SK-N-SH treated with all-trans-retinoic acid at 6 μM for 48 hours (cell line): Measurements from ENCODE around the gene RALGPS1.

Source experiments
- ATAC-seq: fragments of 200-7000 bp; cut with Tn5 transposase; 3 replicates; pipeline ENCODE4 v1.9.1; 2020; ENCODE audit warnings: mild to moderate bottlenecking, moderate library complexity
- ARNTL ChIP-seq: fragments of 450-650 bp; formaldehyde crosslinking; IDR thresholded peaks from 2 replicates; pipeline ENCODE4 v1.5.0; 2020; ENCODE audit warnings: low read depth, mild to moderate bottlenecking, moderate library complexity, borderline replicate concordance
- BACH2 ChIP-seq: fragments of 250-450 bp; sonication (Bioruptor Pico); IDR thresholded peaks from 2 replicates; pipeline ENCODE4 v1.9.0; 2021; ENCODE audit warnings: mild to moderate bottlenecking, borderline replicate concordance
- CREB5 ChIP-seq: fragments of 250-450 bp; sonication (Bioruptor Pico); IDR thresholded peaks from 2 replicates; pipeline ENCODE4 v1.5.1; 2020; ENCODE audit warnings: low read depth, mild to moderate bottlenecking, moderate library complexity
- CSDC2 ChIP-seq: fragments of 250-450 bp; sonication (Bioruptor Pico); IDR thresholded peaks from 2 replicates; pipeline ENCODE4 v1.5.0; 2020; ENCODE audit warnings: mild to moderate bottlenecking, moderate library complexity
- CSRNP3 ChIP-seq: fragments of 250-450 bp; sonication (Bioruptor Pico); IDR thresholded peaks from 2 replicates; pipeline ENCODE4 v1.5.1; 2021; ENCODE audit warnings: mild to moderate bottlenecking, moderate library complexity
- GLIS3 ChIP-seq: fragments of 250-450 bp; sonication (Bioruptor Pico); IDR thresholded peaks from 2 replicates; pipeline ENCODE4 v1.5.0; 2020; ENCODE audit warnings: mild to moderate bottlenecking, moderate library complexity
- ISL1 ChIP-seq: fragments of 250-450 bp; sonication (Bioruptor Pico); IDR thresholded peaks from 2 replicates; pipeline ENCODE4 v2.1.2; 2022; ENCODE audit warnings: mild to moderate bottlenecking, moderate library complexity
- PATZ1 ChIP-seq: fragments of 250-450 bp; sonication (Bioruptor Pico); IDR thresholded peaks from 2 replicates; pipeline ENCODE4 v1.8.0; 2020; ENCODE audit warnings: mild to moderate bottlenecking, moderate library complexity, borderline replicate concordance
- PPARA ChIP-seq: fragments of 250-450 bp; sonication (Bioruptor Pico); IDR thresholded peaks from 2 replicates; pipeline ENCODE4 v1.5.0; 2020; ENCODE audit warnings: mild to moderate bottlenecking, borderline replicate concordance
- SNAI2 ChIP-seq: fragments of 250-450 bp; sonication (Bioruptor Pico); IDR thresholded peaks from 2 replicates; pipeline ENCODE4 v1.5.0; 2020; ENCODE audit warnings: mild to moderate bottlenecking, moderate library complexity
- TCF4 ChIP-seq: fragments of 250-450 bp; sonication (Bioruptor Pico); IDR thresholded peaks from 2 replicates; pipeline ENCODE4 v1.8.0; 2021; ENCODE audit warnings: mild to moderate bottlenecking, moderate library complexity, borderline replicate concordance
- TOX ChIP-seq: fragments of 250-450 bp; sonication (Bioruptor Pico); IDR thresholded peaks from 2 replicates; pipeline ENCODE4 v1.8.0; 2021; ENCODE audit warnings: mild to moderate bottlenecking, moderate library complexity, borderline replicate concordance
- TSHZ2 ChIP-seq: fragments of 250-450 bp; sonication (Bioruptor Pico); IDR thresholded peaks from 2 replicates; pipeline ENCODE4 v1.5.0; 2020; ENCODE audit warnings: mild to moderate bottlenecking, moderate library complexity
- ZC3H10 ChIP-seq: fragments of 250-450 bp; sonication (Bioruptor Pico); IDR thresholded peaks from 2 replicates; pipeline ENCODE4 v1.5.1; 2021; ENCODE audit warnings: mild to moderate bottlenecking, moderate library complexity
- ZFP3 ChIP-seq: fragments of 250-450 bp; sonication (Bioruptor Pico); IDR thresholded peaks from 2 replicates; pipeline ENCODE4 v1.5.0; 2020; ENCODE audit warnings: mild to moderate bottlenecking, moderate library complexity
- ZFP30 ChIP-seq: fragments of 450-650 bp; formaldehyde crosslinking; IDR thresholded peaks from 2 replicates; pipeline ENCODE4 v1.5.0; 2022; ENCODE audit warnings: mild to moderate bottlenecking, moderate library complexity
- ZNF565 ChIP-seq: fragments of 450-650 bp; formaldehyde crosslinking; conservative IDR thresholded peaks from 2 replicates; pipeline ENCODE4 v1.5.0; 2020; ENCODE audit warnings: low read depth, mild to moderate bottlenecking, moderate library complexity
- ZNF8 ChIP-seq: fragments of 450-650 bp; formaldehyde crosslinking; IDR thresholded peaks from 2 replicates; pipeline ENCODE4 v1.5.0; 2020; ENCODE audit warnings: mild to moderate bottlenecking, moderate library complexity

Gene RALGPS1

GRCh38 chr9:127051881-127052595, 137.5 kb downstream of the RALGPS1 start:
- no peak for ATAC-seq
- TF ChIP-seq ZFP30 (CRISPR knock-in tag) (no peak), ZNF8 (no peak), PATZ1 (CRISPR knock-in tag) (no peak), CSDC2 (CRISPR knock-in tag) (no peak), TCF4 (CRISPR knock-in tag) (no peak), CREB5 (CRISPR knock-in tag) (no peak), PPARA (CRISPR knock-in tag) (no peak)

GRCh38 chr9:127053057-127053821, 138.7 kb downstream of the RALGPS1 start:
- no peak for ATAC-seq
- TF ChIP-seq PPARA (CRISPR knock-in tag) (no peak), TOX (CRISPR knock-in tag) (no peak), ZC3H10 (CRISPR knock-in tag) (no peak), ZFP3 (no peak), TSHZ2 (CRISPR knock-in tag) (no peak), CREB5 (CRISPR knock-in tag) (no peak), CSRNP3 (no peak), ZFP30 (CRISPR knock-in tag) (no peak), ZNF8 (no peak), ARNTL (CRISPR knock-in tag) (no peak), ZNF565 (CRISPR knock-in tag) (no peak), BACH2 (no peak), ISL1 (no peak)

- TF ChIP-seq PPARA (CRISPR knock-in tag) (no peak), CSRNP3 (no peak), ISL1 (no peak), ZC3H10 (CRISPR knock-in tag) (no peak), GLIS3 (no peak), SNAI2 (CRISPR knock-in tag) (no peak), BACH2 (no peak), ZNF8 (no peak), CREB5 (CRISPR knock-in tag) (no peak)
- ATAC-seq, result no peak
These were observed 139.4 kb downstream of the RALGPS1 start for GRCh38 chr9:127053960-127054359.
